Measurements from ENCODE around the gene CLEC2B.

CLEC2B gene

GRCh38 chr12:9808504-9808903, 60.6 kb downstream of the CLEC2B start:
- no peak for DNase-seq (ENCODE audit: low read depth)
- H3K4me3 ChIP-seq (ENCODE audit: control insufficient read depth, low read depth, low read length), result no peak overlapping the region
- TF ChIP-seq CTCF (conservative IDR thresholded peaks at IDR 0.05; ENCODE audit: control insufficient read depth, insufficient read depth, low read depth, low read length), result no peak

GRCh38 chr12:9806714-9807113, 62.4 kb downstream of the CLEC2B start:
- H3K4me3 ChIP-seq (ENCODE audit: control insufficient read depth, low read depth, low read length), result no peak overlapping the region
- no peak for DNase-seq (ENCODE audit: low read depth)
- no peak for TF ChIP-seq CTCF (conservative IDR thresholded peaks at IDR 0.05; ENCODE audit: control insufficient read depth, insufficient read depth, low read depth, low read length)

- no peak for DNase-seq (ENCODE audit: low read depth)
- H3K4me3 ChIP-seq (ENCODE audit: control insufficient read depth, low read depth, low read length), result no peak overlapping the region
- no peak for TF ChIP-seq CTCF (conservative IDR thresholded peaks at IDR 0.05; ENCODE audit: control insufficient read depth, insufficient read depth, low read depth, low read length)
Observed at GRCh38 chr12:9805883-9806282, 63.3 kb downstream of the CLEC2B start.

All from fibroblast of mammary gland (primary cell).